Upper lobe of left lung (tissue), 4 donors: ENCODE measurements around the gene ANXA1.

Experiments used
- POLR2A ChIP-seq, 4 donors: fragments of 450-650 bp; IDR thresholded peaks; one replicate each; pipeline ENCODE4 v1.5.1; 2016 to 2017; ENCODE audit warnings: antibody characterized with exemption in 4 of 4, mild to moderate bottlenecking in 2 of 4
- POLR2AphosphoS5 ChIP-seq, 2 donors: sonication (generic); formaldehyde crosslinking; IDR thresholded peaks; one replicate each; pipeline ENCODE4 v1.5.1; 2017; ENCODE audit warnings: antibody characterized with exemption in 2 of 2
- TF ChIP-seq, protein P1 (sequence below), 6 experiments: fragments of 450-650 bp in 4 of 6; fragments of 200-600 bp in 2 of 6; sonication (generic) in 2 of 6; IDR thresholded peaks; one replicate each; pipeline ENCODE4 v1.5.1; 2016 to 2019; ENCODE audit warnings: antibody characterized with exemption in 6 of 6

DNA sequence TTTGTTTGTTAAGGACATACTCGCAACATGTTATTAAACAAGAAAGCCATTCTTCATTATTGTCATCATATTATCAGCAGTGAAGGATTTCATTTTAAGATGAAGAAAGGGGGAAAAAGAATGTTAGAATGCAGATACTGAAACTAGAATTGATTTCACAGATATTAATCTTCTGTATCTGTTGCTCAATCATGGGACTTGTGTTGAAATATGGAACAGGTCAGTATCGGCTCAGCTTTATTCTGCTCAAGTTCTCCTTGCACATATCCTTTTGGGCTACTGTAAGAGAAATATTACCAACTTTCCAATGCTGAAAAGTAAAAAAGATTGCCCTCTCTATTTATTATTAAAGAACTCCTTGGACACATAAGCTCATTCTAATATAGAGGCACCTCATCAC lies 13.8 kb upstream of the ANXA1 start:
- TF ChIP-seq, protein P1, sequence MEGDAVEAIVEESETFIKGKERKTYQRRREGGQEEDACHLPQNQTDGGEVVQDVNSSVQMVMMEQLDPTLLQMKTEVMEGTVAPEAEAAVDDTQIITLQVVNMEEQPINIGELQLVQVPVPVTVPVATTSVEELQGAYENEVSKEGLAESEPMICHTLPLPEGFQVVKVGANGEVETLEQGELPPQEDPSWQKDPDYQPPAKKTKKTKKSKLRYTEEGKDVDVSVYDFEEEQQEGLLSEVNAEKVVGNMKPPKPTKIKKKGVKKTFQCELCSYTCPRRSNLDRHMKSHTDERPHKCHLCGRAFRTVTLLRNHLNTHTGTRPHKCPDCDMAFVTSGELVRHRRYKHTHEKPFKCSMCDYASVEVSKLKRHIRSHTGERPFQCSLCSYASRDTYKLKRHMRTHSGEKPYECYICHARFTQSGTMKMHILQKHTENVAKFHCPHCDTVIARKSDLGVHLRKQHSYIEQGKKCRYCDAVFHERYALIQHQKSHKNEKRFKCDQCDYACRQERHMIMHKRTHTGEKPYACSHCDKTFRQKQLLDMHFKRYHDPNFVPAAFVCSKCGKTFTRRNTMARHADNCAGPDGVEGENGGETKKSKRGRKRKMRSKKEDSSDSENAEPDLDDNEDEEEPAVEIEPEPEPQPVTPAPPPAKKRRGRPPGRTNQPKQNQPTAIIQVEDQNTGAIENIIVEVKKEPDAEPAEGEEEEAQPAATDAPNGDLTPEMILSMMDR (IDR thresholded peaks at IDR 0.05) = no peak
- TF ChIP-seq POLR2A (IDR thresholded peaks at IDR 0.05) (no peak), POLR2AphosphoS5 (IDR thresholded peaks at IDR 0.05) (no peak)
